AG20443 (cell line): ENCODE results near the gene VPS37D.
"Not testable (repeated sequence)": the region's sequence is repeated elsewhere in the genome, so short reads cannot be mapped to it uniquely, and the experiment has no call there.

Source experiments
- DNase-seq: peaks from one replicate; pipeline ENCODE4 v3.0.0; 2012; ENCODE audit warnings: low spot score, mixed read lengths

VPS37D gene

DNA sequence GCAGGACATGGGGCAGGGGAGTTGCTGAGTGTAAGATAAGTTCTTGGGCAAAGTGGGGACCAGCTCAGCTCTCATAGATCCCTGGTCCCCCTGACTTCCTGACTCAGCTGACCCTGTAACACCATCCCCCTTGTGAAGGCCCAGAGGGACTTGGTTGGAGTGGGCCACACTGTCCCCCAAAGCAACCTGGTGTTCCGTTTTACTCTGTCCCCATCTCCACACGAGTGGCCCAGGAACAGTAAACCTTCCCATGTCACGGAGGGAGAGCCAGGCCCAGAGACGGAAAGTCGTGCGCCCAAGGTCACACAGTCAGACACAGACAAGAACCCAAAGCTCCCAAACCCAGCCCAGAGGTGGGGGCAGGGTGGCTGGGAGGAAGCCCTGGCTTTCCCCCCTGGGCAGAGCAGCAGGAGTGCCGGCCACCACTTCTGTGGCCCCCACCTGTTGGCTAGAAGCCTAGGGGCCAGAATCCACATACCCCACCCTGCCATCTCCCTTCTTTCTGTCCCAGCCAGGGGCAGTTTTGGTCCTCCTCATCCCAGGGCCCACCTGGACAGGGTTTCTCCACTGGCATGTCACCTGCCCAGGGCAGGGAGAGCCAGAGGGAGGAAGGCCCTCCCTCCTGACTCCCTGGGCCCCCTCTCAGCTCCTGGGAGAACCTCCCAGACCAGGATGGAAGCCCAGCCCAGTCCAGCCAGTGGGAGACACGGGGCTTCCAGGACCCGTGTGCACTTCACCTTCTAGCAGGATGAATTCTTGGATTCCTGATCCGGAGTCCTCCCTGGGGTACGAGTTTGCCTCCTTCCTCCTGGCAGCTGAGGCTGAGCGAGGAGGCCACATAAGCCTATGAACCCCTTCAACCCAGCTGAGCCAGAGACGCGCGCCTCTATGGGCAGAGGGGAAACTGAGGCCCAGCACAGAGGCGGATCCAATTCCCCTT is 20.6 kb upstream of the VPS37D start:
- DNase-seq = no peak

DNA sequence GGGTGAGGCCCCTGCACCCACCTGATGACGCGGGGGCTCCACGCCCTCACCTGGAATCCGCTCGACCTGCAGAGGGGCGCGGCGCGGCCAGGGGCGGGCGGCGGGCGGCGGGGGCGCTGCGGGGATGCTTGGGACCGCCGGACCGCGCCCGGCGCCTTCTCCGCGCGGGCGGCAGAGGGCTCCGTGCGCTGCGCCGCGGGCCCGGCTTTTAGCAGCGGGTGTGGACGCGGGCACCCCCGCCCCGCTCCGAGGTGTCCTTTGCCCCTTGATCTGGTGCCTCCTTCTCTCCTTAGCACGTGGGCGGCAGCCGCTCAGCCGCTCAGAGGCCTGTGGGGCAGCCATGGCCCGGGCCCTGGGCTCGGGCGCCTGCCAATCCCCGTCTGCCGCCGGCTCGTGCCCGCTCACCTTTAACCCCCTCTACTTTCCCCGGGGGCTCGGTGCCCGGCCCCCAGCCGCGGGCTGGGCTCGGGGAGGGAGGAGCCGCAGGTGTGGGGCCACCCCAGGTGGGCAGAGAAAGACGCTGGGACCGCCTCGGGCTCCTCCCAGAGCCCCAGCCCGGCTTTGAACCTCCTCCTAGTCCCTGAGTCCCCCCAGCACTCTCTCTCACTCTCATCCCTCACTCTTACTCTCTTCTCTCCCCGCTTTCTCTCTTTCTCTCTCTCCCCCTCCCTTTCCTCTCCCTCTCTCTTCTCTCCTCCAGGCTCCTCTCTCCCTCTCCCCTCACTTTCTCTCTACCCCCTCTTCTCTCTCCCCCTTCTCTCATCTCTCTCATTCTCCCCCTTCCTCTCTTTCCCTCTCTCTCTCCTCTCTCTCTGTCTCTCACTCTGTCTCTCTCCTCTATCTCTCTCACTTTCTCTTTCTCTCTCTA is 19.7 kb upstream of the VPS37D start:
- DNase-seq = peak; percentile 58

GRCh38 chr7:73648593-73649332 is 18.9 kb upstream of the VPS37D start:
- no peak for DNase-seq

- DNase-seq = no peak
These were observed 18.1 kb upstream of the VPS37D start for GRCh38 chr7:73649576-73649975.

GRCh38 chr7:73650524-73650923 is 17.1 kb upstream of the VPS37D start:
- no peak for DNase-seq

GRCh38 chr7:73652541-73652949 is 15.1 kb upstream of the VPS37D start:
- DNase-seq = no peak

DNA sequence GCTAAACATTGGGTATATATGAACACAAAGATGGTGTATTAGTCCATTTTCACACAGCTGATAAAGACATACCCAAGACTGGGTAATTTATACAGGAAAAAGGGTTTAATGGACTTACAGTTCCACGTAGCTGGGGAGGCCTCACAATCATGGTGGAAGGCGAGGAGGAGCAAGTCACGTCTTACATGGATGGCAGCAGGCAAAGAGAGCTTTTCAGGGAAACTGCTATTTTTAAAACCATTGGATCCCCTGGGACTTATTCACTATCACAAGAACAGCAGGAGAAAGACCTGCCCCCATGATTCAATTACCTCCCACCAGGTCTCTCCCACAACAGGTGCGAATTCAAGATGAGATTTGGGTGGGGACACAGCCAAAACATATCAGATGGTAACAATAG is 12.3 kb upstream of the VPS37D start:
- DNase-seq = not testable (repeated sequence)

GRCh38 chr7:73659983-73660382 is 7.6 kb upstream of the VPS37D start:
- DNase-seq = no peak

DNA sequence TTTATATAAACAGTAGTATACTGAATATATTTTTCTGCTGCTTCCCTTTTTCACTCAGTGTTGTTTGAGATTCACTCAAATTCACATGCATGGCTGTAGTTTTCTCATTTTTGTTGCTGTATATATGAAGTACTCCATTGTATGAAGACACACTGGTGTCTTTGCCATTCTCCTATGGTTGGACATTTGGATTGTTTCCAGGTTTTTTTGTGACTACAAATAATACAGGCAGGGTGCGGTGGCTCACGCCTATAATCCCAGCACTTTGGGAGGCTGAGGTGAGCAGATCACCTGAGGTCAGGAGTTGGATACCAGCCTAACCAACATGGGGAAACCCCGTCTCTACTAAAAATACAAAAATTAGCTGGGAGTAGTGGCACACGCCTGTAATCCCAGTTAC is 7.0 kb upstream of the VPS37D start:
- not testable (repeated sequence) for DNase-seq

DNA sequence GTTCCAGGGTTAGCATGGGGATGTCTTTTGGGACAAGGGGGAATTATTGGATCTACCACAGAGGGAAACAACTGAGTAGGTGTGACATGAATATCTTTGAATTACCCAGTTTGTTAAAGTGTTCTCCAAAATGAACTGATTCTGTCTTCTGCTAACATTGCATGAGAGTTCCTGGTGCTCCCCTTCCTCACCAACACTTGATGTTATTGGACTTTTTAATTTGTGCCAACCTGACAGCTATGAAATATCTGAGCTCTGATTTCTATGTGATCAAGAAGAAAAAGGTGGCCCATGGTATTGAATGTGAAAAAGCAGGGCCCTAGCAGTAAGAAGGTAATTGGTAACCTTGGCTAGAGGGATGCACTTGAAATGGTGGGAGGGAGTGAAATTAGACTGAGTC is 4.6 kb upstream of the VPS37D start:
- DNase-seq = no peak

- no peak for DNase-seq
These were observed 663 bp downstream of the VPS37D start for GRCh38 chr7:73668103-73668885.

GRCh38 chr7:73668886-73669230 is 1.2 kb downstream of the VPS37D start:
- no peak for DNase-seq

DNA sequence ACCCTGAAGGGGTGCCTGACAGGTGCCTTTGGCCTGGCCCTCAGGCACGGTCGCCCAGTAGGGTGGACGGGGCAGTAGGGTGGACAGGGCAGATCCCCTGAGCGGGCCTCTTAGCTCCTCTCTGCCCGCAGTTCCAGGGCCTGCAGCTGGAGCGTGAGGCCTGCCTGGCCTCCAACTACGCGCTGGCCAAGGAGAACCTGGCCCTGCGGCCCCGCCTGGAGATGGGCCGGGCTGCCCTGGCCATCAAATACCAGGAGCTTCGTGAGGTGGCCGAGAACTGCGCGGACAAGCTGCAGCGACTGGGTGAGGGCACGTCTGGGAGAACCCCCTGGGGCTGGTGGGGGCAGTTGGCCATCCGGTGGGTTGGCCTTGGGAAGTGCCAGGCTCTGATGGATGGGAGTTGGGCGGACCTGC is 1.7 kb downstream of the VPS37D start:
- DNase-seq = no peak

DNA sequence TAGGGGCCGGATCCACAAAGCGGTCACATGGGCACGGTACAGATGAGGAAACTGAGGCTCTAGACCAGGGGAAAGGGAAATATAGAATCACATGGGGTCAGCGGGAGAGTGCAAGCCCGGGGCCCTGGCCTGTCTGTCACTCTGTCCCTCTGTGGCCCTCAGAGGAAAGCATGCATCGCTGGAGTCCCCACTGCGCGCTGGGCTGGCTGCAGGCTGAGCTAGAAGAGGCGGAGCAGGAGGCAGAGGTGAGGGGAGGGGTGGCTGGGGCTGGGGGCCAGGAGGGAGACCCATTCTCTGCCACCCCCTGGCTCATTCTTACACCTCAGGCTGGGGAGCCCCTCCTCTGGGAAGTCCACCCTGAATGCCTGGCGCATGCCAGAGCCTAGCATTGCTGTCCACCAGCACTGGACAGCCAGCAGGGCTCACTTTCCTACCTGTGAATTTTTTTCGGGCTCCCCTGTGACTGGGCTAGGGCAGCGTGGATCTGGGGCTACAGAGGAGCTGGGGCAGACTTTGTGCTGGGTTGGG is 2.3 kb downstream of the VPS37D start:
- DNase-seq = no peak

DNA sequence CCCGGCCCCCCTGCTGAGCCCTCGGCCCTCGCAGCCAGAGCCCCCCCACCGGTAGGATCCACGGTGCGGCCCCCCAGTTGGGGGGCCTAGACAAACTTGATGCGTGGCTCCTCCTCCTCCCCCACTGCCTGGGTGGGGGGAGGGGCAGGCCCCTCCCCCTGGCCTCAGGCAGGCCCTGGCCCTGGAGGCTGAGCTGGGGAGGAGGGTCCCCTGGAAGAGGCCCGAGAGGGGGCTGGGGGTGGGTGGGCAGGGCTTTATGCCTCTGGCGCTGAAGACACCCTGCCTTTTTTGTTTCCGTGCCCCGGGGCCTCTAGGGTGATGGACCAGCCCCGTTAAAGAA is 3.7 kb downstream of the VPS37D start:
- no peak for DNase-seq

DNA sequence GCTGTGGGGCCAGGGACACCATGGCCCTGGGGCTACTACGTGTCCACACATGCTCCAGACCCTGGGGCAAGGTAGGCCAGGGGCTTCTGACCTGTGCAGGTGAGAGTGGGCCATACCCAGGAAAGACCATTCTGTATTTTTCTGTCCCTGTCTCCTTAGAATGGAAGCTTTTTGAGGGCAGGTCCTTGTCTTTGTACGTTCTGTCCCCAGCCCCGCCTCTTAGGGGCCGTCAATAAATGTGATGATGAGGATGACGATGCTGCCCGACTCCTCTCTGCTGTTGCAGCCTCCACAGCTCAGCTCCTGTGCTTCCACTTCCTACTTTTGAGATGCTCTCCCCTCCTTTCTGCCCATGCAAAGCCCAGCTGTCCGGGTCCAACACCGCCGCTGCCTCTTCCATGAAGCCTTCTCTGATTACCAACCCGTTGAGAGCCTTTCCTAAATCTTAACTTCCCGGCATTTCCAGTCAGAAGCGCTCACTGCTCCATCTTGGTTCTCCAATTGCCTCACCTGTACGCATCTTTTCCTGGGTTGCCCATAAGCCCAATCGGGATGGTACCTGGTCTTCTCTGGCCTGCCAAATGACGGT is 4.3 kb downstream of the VPS37D start:
- DNase-seq = no peak

GRCh38 chr7:73674468-73675124 is 7.0 kb downstream of the VPS37D start:
- DNase-seq = no peak

- not testable (repeated sequence) for DNase-seq
These were observed 8.4 kb downstream of the VPS37D start for GRCh38 chr7:73676062-73676461.

DNA sequence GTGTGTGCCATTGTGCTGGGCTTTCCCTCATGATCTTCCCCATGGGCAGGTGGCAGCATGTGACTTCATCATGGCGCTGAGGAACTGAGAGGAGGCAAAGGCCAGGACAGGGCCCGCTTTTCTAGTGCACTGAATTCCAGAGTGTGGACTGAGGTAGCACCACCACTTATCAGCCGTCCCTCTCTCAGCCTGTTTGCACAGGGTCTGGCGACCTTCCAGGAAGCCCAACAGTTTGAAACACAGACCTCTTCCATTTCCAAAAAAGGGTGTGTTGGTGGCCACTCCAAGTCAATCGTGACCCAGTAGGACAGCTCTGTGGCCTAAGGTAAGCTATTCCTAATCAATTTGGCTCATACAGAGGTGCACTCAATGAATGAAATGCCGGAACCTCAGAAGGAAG is 11.2 kb downstream of the VPS37D start:
- no peak for DNase-seq

DNA sequence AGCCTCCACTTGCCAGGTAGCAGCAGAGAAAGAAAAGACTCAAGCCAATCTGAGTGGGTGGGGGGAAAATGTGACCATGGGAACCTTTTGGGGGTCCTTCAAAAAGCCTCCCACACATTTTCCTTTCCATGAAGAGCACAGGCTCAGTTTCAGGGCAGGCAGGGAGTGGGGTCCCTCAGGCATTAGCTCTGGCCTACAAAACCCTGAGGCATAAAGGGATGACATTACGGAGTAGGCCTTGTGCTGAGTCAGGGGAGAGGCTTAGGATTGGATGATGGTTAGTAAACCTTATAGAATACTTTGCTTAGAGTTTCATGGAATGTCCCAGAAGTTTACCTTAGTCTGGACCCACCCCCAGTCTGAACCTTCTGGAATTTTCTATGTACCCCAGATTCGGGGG is 12.1 kb downstream of the VPS37D start:
- no peak for DNase-seq
